Gastroesophageal sphincter (tissue), 3 donors: ENCODE data around the gene RAB44.

Experiments used
- EP300 ChIP-seq: sonication (generic); formaldehyde crosslinking; IDR thresholded peaks from one replicate; pipeline ENCODE4 v1.6.1; 2017; ENCODE audit warnings: antibody characterized with exemption, mild to moderate bottlenecking
- POLR2A ChIP-seq, 2 donors: fragments of 450-650 bp; IDR thresholded peaks; one replicate each; pipeline ENCODE4 v1.6.1; 2017; ENCODE audit warnings: antibody characterized with exemption in 2 of 2, mild to moderate bottlenecking in 2 of 2, moderate library complexity in 1 of 2
- POLR2AphosphoS5 ChIP-seq: sonication (generic); formaldehyde crosslinking; IDR thresholded peaks from one replicate; pipeline ENCODE4 v1.6.1; 2017; ENCODE audit warnings: antibody characterized with exemption
- TF ChIP-seq, protein P1 (sequence below), 4 experiments: fragments of 200-600 bp in 2 of 4; fragments of 450-650 bp in 2 of 4; sonication (generic) in 1 of 4; IDR thresholded peaks; one replicate each; pipeline ENCODE4 v1.5.1; 2017 to 2019; ENCODE audit warnings: antibody characterized with exemption in 4 of 4, mild to moderate bottlenecking in 2 of 4, moderate library complexity in 2 of 4

GRCh38 chr6:36669002-36669401 lies 28.6 kb upstream of the RAB44 start:
- TF ChIP-seq, protein P1, sequence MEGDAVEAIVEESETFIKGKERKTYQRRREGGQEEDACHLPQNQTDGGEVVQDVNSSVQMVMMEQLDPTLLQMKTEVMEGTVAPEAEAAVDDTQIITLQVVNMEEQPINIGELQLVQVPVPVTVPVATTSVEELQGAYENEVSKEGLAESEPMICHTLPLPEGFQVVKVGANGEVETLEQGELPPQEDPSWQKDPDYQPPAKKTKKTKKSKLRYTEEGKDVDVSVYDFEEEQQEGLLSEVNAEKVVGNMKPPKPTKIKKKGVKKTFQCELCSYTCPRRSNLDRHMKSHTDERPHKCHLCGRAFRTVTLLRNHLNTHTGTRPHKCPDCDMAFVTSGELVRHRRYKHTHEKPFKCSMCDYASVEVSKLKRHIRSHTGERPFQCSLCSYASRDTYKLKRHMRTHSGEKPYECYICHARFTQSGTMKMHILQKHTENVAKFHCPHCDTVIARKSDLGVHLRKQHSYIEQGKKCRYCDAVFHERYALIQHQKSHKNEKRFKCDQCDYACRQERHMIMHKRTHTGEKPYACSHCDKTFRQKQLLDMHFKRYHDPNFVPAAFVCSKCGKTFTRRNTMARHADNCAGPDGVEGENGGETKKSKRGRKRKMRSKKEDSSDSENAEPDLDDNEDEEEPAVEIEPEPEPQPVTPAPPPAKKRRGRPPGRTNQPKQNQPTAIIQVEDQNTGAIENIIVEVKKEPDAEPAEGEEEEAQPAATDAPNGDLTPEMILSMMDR (IDR thresholded peaks at IDR 0.05): no peak
- TF ChIP-seq POLR2AphosphoS5 (no peak), POLR2A (IDR thresholded peaks at IDR 0.05) (no peak), EP300 (no peak)
